ENCODE results near the gene KRTAP4-7. TPM values are rescaled to one million over a fixed set of nuclear protein-coding genes. Genes with fewer than 3 reads are reported as not detected.
"Not testable (repeated sequence)": the region's sequence is repeated elsewhere in the genome, so short reads cannot be mapped to it uniquely, and the experiment has no call there.

The KRTAP4-7 gene
- total and polyA plus RNA-seq, 2 experiments from 2014 or later, result not detected

GRCh38 chr17:41073676-41074075 is 10.3 kb upstream of the KRTAP4-7 start:
- H3K79me2 ChIP-seq, result no peaks in the 10 kb centered on the region
- no peaks in the 10 kb centered on the region for H4K20me1 ChIP-seq (ENCODE audit: insufficient read depth, poor library complexity, severe bottlenecking)
- no peak overlapping the region for H3K4me2 ChIP-seq
- TF ChIP-seq EZH2phosphoT487 (IDR thresholded peaks at IDR 0.05; ENCODE audit: low read depth, severe bottlenecking, unreplicated experiment) (no peak), EZH2 (IDR thresholded peaks at IDR 0.05; ENCODE audit: borderline replicate concordance) (no peak), CTCF (IDR thresholded peaks at IDR 0.05; ENCODE audit: poor library complexity) (no peak)
- no peak overlapping the region for H3K27ac ChIP-seq
- no peaks in the 10 kb centered on the region for H3K36me3 ChIP-seq (replicated peaks; ENCODE audit: insufficient read depth, low read depth)
- H3K27me3 ChIP-seq, result peaks cover 15% of the 10 kb centered on the region
- DNase-seq (ENCODE audit: low spot score), result no peak
- H2AFZ ChIP-seq, result no peak overlapping the region
- H3K4me3 ChIP-seq, result no peak overlapping the region
- WGBS (ENCODE audit: low lambda C conversion rate, missing lambda C conversion rate), result 98% methylated on average over 2 of the region's 2 CpGs
- no peaks in the 10 kb centered on the region for H3K9me2 ChIP-seq (replicated peaks; ENCODE audit: insufficient read depth)
- no peaks in the 10 kb centered on the region for H3K4me1 ChIP-seq (ENCODE audit: insufficient read depth)
- no peaks in the 10 kb centered on the region for H3K9me3 ChIP-seq (ENCODE audit: low read depth)

DNA sequence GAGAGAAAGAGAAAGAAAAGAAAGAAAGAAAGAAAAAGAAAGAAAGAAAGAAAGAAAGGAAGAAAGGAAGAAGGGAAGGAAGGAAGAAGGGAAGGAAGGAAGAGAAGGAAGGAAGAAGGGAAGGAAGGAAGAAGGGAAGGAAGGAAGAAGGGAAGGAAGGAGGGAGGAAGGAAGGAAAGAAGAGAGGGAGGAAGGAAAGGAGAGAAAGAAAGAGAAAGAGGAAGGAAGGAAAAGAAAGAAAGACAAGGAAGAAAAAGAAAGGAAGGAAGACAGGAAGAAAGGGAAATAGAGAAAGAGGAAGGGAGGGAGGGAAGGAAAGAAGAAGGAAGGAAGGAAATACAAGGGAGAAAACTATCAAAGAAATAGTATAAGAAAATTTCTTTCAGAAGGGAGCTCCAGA is 7.2 kb upstream of the KRTAP4-7 start:
- no peaks in the 10 kb centered on the region for H3K79me2 ChIP-seq
- no peak for DNase-seq (ENCODE audit: low spot score)

GRCh38 chr17:41082626-41083025 is 1.3 kb upstream of the KRTAP4-7 start:
- no peak overlapping the region for H3K27ac ChIP-seq
- TF ChIP-seq EZH2phosphoT487 (IDR thresholded peaks at IDR 0.05; ENCODE audit: low read depth, severe bottlenecking, unreplicated experiment) (no peak), EZH2 (IDR thresholded peaks at IDR 0.05; ENCODE audit: borderline replicate concordance) (no peak), CTCF (IDR thresholded peaks at IDR 0.05; ENCODE audit: poor library complexity) (no peak)
- H3K9me3 ChIP-seq (ENCODE audit: low read depth), result no peaks in the 10 kb centered on the region
- H4K20me1 ChIP-seq (ENCODE audit: insufficient read depth, poor library complexity, severe bottlenecking), result no peaks in the 10 kb centered on the region
- H3K79me2 ChIP-seq, result no peaks in the 10 kb centered on the region
- H2AFZ ChIP-seq, result no peak overlapping the region
- no peaks in the 10 kb centered on the region for H3K9me2 ChIP-seq (replicated peaks; ENCODE audit: insufficient read depth)
- no peak overlapping the region for H3K4me3 ChIP-seq
- no peaks in the 10 kb centered on the region for H3K4me1 ChIP-seq (ENCODE audit: insufficient read depth)
- H3K27me3 ChIP-seq, result peaks cover 6% of the 10 kb centered on the region
- no peak overlapping the region for H3K4me2 ChIP-seq
- 65% methylated on average over 4 of the region's 4 CpGs for WGBS (ENCODE audit: low lambda C conversion rate, missing lambda C conversion rate)
- no peak for DNase-seq (ENCODE audit: low spot score)
- H3K36me3 ChIP-seq (replicated peaks; ENCODE audit: insufficient read depth, low read depth), result no peaks in the 10 kb centered on the region

More for the DNA sequence above, 7.2 kb upstream of the KRTAP4-7 start:
- TF ChIP-seq EZH2 (IDR thresholded peaks at IDR 0.05; ENCODE audit: borderline replicate concordance) (no peak), EZH2phosphoT487 (IDR thresholded peaks at IDR 0.05; ENCODE audit: low read depth, severe bottlenecking, unreplicated experiment) (no peak), CTCF (IDR thresholded peaks at IDR 0.05; ENCODE audit: poor library complexity) (no peak)
- H3K36me3 ChIP-seq (replicated peaks; ENCODE audit: insufficient read depth, low read depth), result no peaks in the 10 kb centered on the region
- H3K4me3 ChIP-seq, result no peak overlapping the region
- H4K20me1 ChIP-seq (ENCODE audit: insufficient read depth, poor library complexity, severe bottlenecking), result no peaks in the 10 kb centered on the region
- no peak overlapping the region for H2AFZ ChIP-seq
- no peak overlapping the region for H3K27ac ChIP-seq
- no peaks in the 10 kb centered on the region for H3K4me1 ChIP-seq (ENCODE audit: insufficient read depth)
- no peaks in the 10 kb centered on the region for H3K9me3 ChIP-seq (ENCODE audit: low read depth)
- H3K9me2 ChIP-seq (replicated peaks; ENCODE audit: insufficient read depth), result no peaks in the 10 kb centered on the region
- no peak overlapping the region for H3K4me2 ChIP-seq
- peaks cover 15% of the 10 kb centered on the region for H3K27me3 ChIP-seq

- not testable (repeated sequence) for H2AFZ ChIP-seq; H3K4me1 ChIP-seq (ENCODE audit: insufficient read depth); H3K4me2 ChIP-seq; H3K9me2 ChIP-seq (replicated peaks; ENCODE audit: insufficient read depth); DNase-seq (ENCODE audit: low spot score); H3K27me3 ChIP-seq; H3K4me3 ChIP-seq; H3K79me2 ChIP-seq; H3K27ac ChIP-seq; H3K36me3 ChIP-seq (replicated peaks; ENCODE audit: insufficient read depth, low read depth); H4K20me1 ChIP-seq (ENCODE audit: insufficient read depth, poor library complexity, severe bottlenecking); H3K9me3 ChIP-seq (ENCODE audit: low read depth)
- 76% methylated on average over 2 of the region's 2 CpGs for WGBS (ENCODE audit: low lambda C conversion rate, missing lambda C conversion rate)
Observed at GRCh38 chr17:41083427-41083826, 523 bp upstream of the KRTAP4-7 start.

DNA sequence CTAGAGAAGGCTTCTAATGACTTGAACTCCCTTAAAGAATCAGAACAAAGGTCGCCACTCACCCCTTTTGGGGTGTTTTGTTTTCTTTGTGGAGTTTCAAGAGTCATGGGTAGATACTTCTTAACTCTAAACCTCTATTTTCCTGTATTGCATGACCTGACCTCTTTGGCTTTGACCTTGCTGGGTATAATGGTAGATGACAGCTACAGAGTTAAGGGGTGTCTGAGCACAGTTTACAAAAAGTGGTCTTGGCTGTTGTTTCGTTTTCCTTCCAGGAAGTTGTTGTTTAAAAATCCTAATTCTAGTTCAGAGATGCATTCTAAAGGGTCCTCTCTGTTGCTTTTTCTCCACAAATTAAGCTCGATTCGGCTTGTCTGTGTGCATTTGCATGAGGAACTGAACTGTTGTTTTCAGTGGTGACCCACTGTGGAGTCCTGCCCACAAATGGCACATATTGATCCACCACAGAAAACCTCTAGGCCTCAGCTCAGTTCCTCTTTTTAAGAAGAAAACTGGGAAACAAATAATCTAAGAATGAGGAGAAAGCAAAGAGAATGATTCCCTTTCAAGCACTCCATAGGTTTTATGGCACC is 4.9 kb downstream of the KRTAP4-7 start:
- H3K4me2 ChIP-seq; H3K27ac ChIP-seq; H3K4me3 ChIP-seq; H3K36me3 ChIP-seq (replicated peaks; ENCODE audit: insufficient read depth, low read depth); H3K9me2 ChIP-seq (replicated peaks; ENCODE audit: insufficient read depth); H3K4me1 ChIP-seq (ENCODE audit: insufficient read depth); DNase-seq (ENCODE audit: low spot score); H4K20me1 ChIP-seq (ENCODE audit: insufficient read depth, poor library complexity, severe bottlenecking); H3K27me3 ChIP-seq; H3K9me3 ChIP-seq (ENCODE audit: low read depth); H2AFZ ChIP-seq; H3K79me2 ChIP-seq: not testable (repeated sequence)
- WGBS (ENCODE audit: low lambda C conversion rate, missing lambda C conversion rate), result 67% methylated on average over 4 of the region's 4 CpGs
